IPS-18c (cell line): Measurements from ENCODE around the gene CFAP74.

Experiments used
- H3K4me3 ChIP-seq: 2 replicates; pipeline ENCODE4 v1.7.0; 2013; ENCODE audit warnings: low read depth, mild to moderate bottlenecking, low read length, moderate library complexity; ENCODE audit not compliant: insufficient read depth
- H3K9me3 ChIP-seq: one replicate; pipeline ENCODE4 v1.6.1; 2013; ENCODE audit warnings: mild to moderate bottlenecking, low read length, moderate library complexity; ENCODE audit not compliant: control insufficient read depth, insufficient read depth

Gene CFAP74

DNA sequence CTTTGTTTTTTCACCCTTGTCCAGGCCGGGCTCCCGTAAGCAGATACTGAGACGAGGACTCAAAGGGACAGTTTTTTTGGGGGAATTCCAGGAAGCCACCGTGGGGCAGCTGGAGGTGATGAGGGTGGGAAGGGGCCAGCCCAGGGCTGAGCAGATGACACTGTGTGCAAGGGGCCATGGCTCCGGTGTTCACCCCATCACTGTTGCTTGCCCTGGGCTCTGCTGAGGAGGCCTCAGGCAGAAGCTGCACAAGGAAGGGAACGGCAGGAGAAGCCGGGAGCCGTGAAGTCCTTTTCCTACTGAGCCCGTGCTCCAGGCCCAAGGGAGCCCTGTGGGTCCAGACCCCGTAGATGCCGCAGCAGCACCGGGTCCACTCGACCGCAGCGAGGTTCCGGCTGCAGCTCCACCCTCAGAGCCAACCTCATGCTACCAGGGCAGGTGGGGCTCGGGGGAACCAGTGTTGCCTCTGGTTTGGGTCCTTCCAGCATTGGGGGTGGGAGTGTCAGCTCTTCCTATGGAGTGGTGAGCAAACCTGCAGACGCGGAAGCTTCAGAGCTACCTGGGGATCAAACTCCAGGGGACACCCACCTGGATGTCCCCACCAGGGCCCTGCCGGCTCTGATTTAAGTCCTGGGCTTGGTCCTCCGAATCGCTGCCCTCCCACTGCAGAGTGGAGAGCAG is 92.8 kb downstream of the CFAP74 start:
- no peaks in the 10 kb centered on the region for H3K9me3 ChIP-seq
- H3K4me3 ChIP-seq = no peak overlapping the region

DNA sequence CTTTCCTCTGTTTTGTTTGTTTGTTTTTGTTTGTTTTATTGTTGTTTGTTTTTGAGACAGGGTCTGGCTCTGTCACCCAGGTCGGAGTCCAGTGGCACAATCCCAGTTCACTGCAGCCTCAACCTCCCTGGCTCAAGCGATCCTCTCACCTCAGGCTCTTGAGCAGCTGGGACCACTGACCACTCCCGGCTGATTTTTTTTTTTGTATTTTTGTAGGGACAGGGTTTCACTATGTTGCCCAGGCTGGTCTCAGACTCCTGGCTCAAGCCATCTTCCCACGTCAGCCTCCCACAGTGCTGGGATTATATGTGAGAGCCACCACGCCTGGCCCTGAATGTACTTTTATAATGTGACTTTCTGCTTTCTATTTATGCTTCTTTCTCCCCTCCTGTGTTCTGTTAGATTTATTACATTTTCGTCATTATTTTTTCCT is 93.5 kb downstream of the CFAP74 start:
- no peaks in the 10 kb centered on the region for H3K9me3 ChIP-seq
- peak overlapping the region; percentile 43; the same call in 1 of the 2 replicates for H3K4me3 ChIP-seq

DNA sequence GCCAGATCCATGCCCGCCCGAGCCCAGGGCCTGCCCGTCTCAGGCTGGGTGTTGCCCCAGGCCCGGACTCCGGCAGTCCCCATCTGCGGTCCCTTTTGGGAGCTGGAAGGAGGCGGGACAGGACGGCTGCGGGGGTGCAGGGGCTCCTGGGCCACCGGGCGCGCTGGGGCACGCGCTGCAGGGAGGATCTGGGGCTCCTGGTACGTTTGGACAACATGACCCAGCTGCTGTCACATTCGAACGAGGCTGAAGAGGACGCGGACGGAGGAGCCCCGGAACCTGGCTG is 95.1 kb downstream of the CFAP74 start:
- Histone ChIP-seq H3K4me3 (peak overlapping the region; percentile 72), H3K9me3 (no peaks in the 10 kb centered on the region)

DNA sequence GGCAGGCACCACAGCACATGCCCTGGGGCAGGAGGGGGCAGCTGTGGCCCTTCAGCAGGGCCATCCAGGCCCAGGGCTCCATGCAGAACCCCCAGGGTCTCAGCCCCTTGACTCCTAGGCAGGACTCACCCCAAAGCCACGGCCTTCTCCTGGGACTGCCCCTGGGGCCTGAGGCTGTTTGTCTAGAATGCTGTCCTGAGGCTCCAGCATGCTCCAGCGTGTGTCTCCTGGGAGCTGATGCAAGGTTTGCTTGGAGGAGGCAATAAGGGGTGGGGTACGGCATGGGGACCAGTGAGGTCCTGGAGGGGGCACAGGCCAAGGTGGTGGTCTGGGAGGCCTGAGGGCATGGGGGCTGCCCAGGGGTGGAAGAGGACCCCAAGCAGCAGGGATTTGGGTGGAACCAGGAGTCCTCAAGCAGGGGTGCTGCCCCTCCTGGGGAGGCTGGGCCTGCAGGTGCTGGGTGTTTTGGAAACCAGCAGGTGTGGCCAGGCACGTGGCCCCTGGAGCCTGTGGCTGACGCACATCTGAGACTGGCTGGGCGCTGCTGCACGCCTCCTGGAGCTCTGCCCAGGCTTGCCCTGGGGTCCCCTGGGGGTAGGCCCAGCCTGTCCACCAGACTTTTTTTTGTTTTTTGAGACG is 96.4 kb downstream of the CFAP74 start:
- Histone ChIP-seq H3K4me3 (no peak overlapping the region), H3K9me3 (peaks cover 3% of the 10 kb centered on the region)

DNA sequence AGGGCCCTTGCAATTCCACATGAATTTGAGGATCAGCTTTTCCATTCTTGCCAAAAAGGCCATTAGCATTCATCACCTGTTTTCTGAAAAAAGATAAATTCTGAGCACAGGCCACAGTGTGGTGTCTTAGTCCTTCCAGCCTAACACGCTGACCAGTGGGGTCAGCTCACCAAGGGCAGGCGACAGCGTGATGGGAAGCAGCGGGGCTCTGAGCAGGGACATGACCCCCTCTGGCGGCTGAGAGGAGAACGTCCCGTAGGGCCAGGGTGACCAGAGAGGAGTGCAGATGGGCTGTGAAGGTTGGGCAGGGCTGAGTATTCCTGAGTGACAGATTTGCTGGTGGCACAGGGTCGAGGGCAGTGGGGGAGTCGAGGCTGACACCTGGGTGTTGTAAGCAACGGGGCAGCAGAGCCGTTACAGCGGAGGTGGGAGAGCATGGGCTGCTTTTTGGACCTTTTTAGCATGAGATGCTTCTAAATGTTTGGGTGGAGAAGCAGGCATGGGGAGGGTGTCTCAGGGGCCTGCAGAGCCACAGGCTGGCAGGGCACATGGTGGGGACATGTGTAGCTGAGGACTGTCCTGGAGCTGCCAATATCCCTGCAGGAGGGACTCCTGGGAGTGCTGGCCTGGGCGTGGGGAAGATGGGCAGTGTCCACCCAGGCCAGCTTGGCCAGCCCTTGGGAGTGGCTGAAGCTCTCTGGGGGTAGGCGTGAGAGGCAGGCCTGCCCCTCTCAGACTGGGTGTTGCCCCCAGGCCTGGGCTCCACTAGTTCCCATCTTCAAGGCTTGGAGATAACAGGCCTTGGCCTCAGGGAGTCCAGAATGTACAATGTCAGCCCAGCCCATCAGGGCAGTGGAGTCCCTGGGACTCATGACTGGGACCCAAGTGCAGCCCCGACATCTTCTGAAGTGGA is 97.1 kb downstream of the CFAP74 start:
- no peak overlapping the region for H3K4me3 ChIP-seq
- H3K9me3 ChIP-seq = peaks cover 3% of the 10 kb centered on the region

DNA sequence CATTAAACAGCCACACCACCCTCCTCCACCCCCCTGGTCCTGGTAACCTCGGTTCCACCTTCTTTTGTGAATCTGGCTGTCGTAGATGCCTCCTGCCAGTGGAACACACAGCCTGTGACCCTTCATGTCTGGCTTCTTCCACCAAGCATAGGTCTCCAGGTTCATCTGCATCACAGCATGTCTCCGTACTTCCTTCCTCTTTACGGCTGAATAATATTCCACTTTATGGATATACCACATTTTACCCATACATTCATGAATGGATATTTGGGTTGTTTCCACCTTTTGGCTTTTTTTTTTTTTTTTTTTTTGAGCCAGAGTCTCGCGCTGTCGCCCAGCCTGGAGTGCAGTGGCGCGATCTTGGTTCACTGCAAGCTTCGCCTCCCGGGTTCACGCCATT is 100.4 kb downstream of the CFAP74 start:
- Histone ChIP-seq H3K4me3 (no peak overlapping the region), H3K9me3 (peaks cover 3% of the 10 kb centered on the region)

DNA sequence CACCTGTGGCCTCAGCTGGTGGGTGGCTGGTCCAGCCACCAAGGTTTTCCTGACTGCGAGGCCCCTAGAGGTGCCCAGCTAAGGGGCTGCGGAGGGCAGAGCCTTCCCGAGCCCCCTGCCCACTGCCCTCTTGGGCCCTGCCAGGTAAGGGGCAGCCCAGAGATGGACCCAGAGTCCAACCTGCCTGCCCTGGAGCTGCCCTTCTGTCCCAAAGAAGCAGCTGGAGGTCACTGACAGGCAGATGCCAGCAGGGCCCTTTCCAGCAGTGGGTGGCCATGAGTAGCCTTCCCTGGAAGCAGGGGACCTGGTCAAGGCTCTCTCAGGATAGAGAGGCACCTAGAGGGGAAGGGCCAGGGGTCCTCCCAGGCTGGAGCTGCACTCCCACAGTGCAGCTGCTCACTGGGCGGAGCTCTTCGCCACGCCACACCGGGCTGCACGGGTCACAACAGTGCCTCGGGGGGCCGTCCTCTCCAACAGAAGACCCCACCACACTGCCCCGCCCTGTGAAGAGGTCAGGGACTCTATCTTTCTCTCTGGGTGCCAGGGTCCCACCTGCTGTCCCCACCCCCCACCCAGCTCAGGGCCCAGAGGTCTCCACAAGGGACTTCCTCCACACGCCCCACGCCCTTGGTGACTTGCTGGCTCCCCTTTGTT is 101.8 kb downstream of the CFAP74 start:
- Histone ChIP-seq H3K9me3 (peaks cover 3% of the 10 kb centered on the region), H3K4me3 (no peak overlapping the region)

DNA sequence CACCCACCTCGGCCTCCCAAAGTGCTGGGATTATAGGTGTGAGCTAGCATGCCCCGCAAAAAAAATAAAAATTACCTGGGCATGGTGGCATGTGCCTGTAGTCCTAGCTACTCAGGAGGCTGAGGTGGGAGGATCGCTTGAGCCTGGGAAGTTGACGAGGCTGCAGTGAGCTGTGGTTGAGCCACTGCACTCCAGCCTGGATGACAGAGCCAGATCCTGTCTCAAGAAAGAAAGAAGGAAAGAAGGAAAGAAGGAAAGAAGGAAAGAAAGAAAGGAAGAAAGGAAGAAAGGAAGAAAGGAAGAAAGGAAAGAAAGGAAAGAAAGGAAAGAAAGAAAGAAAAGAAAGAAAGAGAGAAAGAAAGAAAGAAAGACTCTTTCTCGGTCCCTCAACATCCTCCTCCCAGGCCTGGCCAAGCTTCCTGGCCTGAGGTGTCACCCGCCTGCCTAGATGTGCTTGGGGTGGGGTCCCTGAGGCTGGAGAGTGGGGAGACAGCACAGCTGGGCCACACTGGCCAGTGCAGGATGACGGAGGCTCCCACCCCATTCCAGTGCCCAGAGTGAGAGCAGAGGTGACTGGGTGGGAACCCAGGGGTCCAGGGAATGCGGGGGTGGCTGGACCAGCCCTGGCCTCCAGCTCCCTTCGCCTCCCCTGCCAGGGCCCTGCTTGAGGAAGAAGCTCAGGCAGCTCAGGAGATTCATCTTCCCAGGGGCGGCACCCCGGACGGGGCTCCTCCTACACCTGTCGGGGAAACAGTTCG is 102.5 kb downstream of the CFAP74 start:
- H3K9me3 ChIP-seq = peaks cover 3% of the 10 kb centered on the region
- H3K4me3 ChIP-seq = no peak overlapping the region

DNA sequence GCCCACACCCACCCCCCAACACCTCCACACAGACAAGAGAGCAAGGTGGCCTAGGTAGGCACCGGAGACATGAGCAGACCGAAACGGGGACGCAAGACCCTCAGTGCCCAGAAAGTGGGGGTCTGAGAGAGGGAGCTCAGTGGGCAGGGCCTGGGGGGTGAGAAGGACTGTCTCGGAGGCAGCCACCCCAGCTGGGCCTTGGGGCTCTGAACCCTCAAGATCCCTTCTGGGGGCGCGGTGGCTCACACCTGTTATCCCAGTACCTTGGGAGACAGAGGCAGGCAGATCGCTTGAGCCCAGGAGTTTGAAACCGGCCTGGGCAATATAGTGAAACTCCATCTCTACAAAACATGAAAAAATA is 103.6 kb downstream of the CFAP74 start:
- Histone ChIP-seq H3K4me3 (no peak overlapping the region), H3K9me3 (peaks cover 5% of the 10 kb centered on the region)

DNA sequence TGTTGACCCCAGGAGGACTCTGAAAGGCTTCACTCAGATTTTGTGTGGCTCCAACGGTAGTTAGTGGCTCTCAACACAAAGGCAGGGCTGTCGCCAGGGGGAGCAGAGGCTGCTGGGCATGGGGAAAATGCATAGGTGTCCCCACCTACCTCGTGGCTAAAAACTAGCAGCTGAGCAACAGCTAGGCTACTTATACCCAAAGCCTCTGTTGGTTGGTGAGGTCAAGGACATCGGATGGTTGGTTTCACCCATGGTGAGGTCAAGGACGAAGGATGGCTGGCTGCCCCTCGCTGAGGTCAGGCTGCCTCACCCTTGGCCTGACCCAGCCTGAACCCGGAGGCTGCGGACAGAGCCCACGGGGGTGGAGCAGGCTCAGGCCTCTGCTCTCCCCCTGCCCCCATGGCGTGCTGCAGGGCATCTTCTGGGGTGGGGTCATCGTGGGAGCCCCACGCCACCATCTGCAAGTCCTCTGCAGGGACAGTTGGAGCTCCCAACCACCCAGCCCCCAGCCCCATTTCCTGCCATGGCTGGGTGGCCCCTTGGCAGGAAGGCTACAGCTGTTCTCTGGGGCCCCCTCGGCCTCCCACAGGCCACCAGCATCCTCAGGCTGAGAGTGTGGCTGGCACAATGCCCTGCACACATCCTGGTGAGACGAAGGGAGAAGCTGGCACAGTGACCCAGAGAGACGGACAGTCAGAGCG is 104.2 kb downstream of the CFAP74 start:
- Histone ChIP-seq H3K4me3 (no peak overlapping the region), H3K9me3 (peaks cover 5% of the 10 kb centered on the region)

DNA sequence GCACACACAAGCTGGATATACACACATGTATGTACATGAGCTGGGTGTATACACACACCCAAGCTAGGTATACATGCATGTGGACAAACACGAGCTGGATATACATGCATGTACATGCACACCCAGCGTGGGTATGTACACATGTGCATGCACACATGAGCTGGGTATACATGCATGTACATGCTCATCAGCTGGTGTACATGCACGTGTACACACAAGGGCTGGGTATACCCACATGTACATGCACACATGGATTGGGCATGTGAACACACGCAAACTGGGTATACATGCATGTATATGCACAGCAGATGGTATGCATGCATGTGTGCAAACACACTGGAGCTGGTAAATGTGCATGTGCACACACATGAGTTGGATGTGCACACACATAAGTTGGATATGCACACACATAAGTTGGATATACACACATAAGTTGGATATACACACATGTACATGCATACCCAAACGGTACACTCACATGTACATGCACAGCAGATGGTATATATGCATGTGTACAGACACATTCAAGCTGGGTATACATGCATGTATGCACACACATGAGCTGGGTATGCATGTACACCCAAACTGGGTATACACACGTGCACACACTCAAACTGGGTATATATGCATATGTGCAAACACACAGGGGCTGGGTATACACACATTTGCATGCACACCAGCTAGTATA is 105.2 kb downstream of the CFAP74 start:
- H3K4me3 ChIP-seq = no peak overlapping the region
- peaks cover 5% of the 10 kb centered on the region for H3K9me3 ChIP-seq

DNA sequence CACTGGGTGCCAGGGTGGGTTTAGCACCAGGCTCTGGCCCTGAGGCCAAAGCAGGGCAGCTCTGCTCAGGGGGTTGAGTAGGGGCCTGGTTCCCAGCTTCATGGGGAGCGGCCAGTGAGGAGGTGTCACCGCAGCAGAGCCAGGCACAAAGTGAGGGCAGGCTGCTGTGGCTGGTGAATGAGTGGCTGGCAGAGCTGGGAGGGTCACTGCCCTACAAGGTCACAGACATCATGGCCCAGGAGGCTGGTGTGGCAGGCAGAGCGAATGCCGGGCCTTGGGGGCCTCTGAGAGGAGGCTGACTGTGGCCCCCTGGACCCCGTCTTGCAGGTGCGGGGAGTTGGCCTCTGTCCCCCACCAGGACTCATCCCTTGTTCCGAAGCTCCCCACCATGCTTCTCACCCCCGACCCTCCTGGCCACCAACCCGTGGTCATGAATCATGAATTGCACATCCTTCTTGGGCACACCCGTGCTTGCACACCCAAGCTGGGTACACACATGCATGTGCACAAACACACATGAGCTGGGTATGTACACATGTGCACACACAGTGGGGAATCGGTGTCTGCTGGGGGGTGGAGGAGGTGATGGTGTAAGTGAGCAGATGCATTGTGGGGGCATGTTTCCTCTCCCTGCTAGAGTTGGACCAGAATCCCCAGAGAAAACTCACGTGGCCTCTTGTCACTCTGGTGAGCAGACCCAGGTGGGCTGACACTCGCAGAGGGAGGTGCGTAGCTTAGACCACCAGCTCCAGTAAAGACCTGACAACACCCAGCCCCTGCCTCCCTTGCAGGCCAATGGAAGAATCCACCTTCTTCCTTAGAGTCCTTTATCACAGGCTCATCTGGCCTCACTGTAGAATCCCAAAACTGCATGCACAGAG is 107.9 kb downstream of the CFAP74 start:
- H3K4me3 ChIP-seq = no peak overlapping the region
- peaks cover 2% of the 10 kb centered on the region for H3K9me3 ChIP-seq

DNA sequence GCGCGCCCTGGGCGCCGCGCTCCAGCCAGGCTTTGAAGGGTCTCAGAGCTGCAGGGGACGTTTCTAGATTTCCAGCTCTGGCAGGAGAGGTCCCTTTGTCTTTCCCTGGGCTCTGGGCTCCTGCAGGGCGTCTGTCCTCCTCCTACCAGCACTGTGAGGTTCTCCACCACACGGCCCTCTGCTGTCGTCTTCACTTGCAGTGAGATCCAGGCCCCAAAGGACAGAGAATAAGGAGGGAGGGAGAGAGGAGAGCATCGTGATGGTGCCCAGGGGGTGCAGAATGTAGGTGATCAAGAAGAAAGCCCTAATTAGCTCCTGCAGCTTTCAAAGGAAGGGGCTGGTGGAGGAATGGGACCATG is 108.5 kb downstream of the CFAP74 start:
- Histone ChIP-seq H3K9me3 (peaks cover 2% of the 10 kb centered on the region), H3K4me3 (no peak overlapping the region; the same call in 1 of the 2 replicates)

DNA sequence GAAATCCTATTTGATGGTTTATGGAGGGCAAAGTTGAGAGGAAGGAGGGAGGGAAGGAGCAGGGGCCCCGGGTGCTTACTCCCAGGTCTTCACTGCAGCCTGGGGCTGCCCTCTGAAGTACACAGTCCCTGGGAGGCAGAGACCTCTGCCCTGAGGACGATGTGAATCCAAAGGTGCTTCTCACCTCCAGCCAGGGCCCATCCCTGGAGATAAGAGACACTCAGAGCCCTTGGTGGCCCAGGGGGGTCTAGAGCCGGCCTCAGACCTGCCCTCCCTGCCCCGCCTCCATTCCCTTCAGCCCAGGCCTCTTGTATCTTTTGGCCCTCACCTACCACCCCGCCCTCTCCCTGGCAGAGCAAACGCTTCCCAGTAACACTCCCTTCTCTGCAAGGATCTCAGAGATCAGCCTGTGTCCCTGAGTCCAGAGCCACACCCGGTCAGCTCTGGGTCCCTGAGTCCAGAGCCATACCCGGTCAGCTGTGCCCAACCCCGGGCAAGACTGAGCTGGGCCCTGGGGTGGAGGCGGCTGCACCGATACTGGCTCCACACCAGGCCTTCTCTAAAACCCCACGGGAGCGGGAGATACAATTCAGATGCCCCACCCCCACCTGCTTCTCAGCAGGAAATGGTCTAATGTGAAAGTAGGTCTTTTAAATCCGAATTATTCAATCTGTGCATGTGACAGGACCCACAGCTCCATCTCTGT is 109.1 kb downstream of the CFAP74 start:
- Histone ChIP-seq H3K4me3 (no peak overlapping the region; the same call in 1 of the 2 replicates), H3K9me3 (peaks cover 2% of the 10 kb centered on the region)

DNA sequence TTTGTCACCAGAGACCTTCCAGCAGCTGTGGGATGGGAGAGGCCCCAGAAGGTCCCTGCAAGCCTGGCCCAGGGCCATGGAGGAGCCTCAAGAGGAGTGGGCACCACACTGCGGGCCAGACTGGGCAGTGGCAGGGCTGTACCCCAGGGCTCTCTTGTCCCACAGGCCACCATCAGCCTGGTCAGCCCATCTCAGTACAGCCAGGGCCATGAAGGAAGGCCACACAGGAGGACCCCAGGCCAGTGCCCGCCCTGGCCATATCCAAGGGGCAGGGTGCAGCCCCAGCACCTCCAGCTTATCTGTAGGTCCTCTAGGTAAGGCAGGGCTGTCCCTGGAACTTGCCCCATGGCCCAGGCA is 109.6 kb downstream of the CFAP74 start:
- no peak overlapping the region for H3K4me3 ChIP-seq

More for the DNA sequence above, 109.6 kb downstream of the CFAP74 start:
- H3K9me3 ChIP-seq = peaks cover 2% of the 10 kb centered on the region
